ENCODE data around the gene SPNS3. TPM values are rescaled to one million over a fixed set of nuclear protein-coding genes. Genes with fewer than 3 reads are reported as not detected.

Gene SPNS3
- polyA plus RNA-seq, 1 donor from 2014 or later: not detected

Other genes starting within 250 kb of the SPNS3 start
- 25.6 and 29.5 TPM in 2 replicates for gene ANKFY1, start 170.0 kb upstream of the SPNS3 start, polyA plus RNA-seq
- 65.8 and 67.4 TPM in 2 replicates for gene UBE2G1, start 67.3 kb upstream of the SPNS3 start, polyA plus RNA-seq
- gene SPNS2, start 64.9 kb downstream of the SPNS3 start, polyA plus RNA-seq: 39.7 and 57.5 TPM in 2 replicates
- gene MYBBP1A, start 121.4 kb downstream of the SPNS3 start, polyA plus RNA-seq: 15.6 and 21.0 TPM in 2 replicates
- gene GGT6, start 126.6 kb downstream of the SPNS3 start, polyA plus RNA-seq: not detected in 2 replicates
- gene SMTNL2, start 150.6 kb downstream of the SPNS3 start, polyA plus RNA-seq: 0.54 and 0.81 TPM in 2 replicates
- 0.12 and 0.16 TPM in 2 replicates for gene ALOX15, start 207.7 kb downstream of the SPNS3 start, polyA plus RNA-seq